HL-60 (cell line): Measurements from ENCODE around the gene CDC42EP4.

ENCODE experiments used
- DNase-seq, 2 experiments: peaks; one replicate each; pipeline ENCODE4 v3.0.0-alpha.2; 2010 to 2020; ENCODE audit warnings: low read depth in 1 of 2, low spot score in 1 of 2
- H3K27ac ChIP-seq: fragments of 250-450 bp; sonication (Bioruptor Pico); replicated peaks from 2 replicates; pipeline ENCODE4 v1.5.1; 2020; ENCODE audit warnings: mild to moderate bottlenecking, moderate library complexity
- H3K27me3 ChIP-seq: fragments of 250-450 bp; sonication (Bioruptor Pico); 2 replicates; pipeline ENCODE4 v1.5.1; 2021; ENCODE audit warnings: mild to moderate bottlenecking, moderate library complexity; ENCODE audit not compliant: insufficient read depth, poor library complexity, severe bottlenecking
- H3K4me3 ChIP-seq: replicated peaks from 2 replicates; pipeline ENCODE4 v1.5.1; 2011; ENCODE audit warnings: mild to moderate bottlenecking, control low read depth, low read length; ENCODE audit not compliant: insufficient read depth
- CTCF ChIP-seq: IDR thresholded peaks from one replicate; pipeline ENCODE4 v1.5.1; 2011; ENCODE audit warnings: low read length, control low read depth, inconsistent platforms; ENCODE audit not compliant: insufficient read depth
- GABPA ChIP-seq: IDR thresholded peaks from 2 replicates; pipeline ENCODE4 v1.6.1; 2012; ENCODE audit warnings: low read depth
- POLR2AphosphoS5 ChIP-seq: IDR thresholded peaks from 2 replicates; pipeline ENCODE4 v1.6.1; 2012; ENCODE audit warnings: low read depth
- REST ChIP-seq: IDR thresholded peaks from 2 replicates; pipeline ENCODE4 v1.6.1; 2012; ENCODE audit warnings: low read depth; ENCODE audit not compliant: insufficient replicate concordance
- SPI1 ChIP-seq: IDR thresholded peaks from 2 replicates; pipeline ENCODE4 v1.6.1; 2012; ENCODE audit warnings: low read depth, mild to moderate bottlenecking, borderline replicate concordance

Gene CDC42EP4

GRCh38 chr17:73305845-73306836 lies 5.7 kb downstream of the CDC42EP4 start:
- no peaks in the 10 kb centered on the region for H3K27me3 ChIP-seq
- no peak for TF ChIP-seq GABPA
- no peak for TF ChIP-seq SPI1
- TF ChIP-seq POLR2AphosphoS5 = no peak
- no peak for TF ChIP-seq CTCF
- no peak for TF ChIP-seq REST
- no peak overlapping the region for H3K27ac ChIP-seq
- H3K4me3 ChIP-seq = no peak overlapping the region
- no peak for DNase-seq

- H3K27me3 ChIP-seq = no peaks in the 10 kb centered on the region
- H3K27ac ChIP-seq = no peak overlapping the region
- no peak overlapping the region for H3K4me3 ChIP-seq
- no peak for DNase-seq
- no peak for TF ChIP-seq REST
- no peak for TF ChIP-seq POLR2AphosphoS5
- no peak for TF ChIP-seq GABPA
- TF ChIP-seq CTCF = no peak
- TF ChIP-seq SPI1 = no peak
Observed at GRCh38 chr17:73304971-73305812, 6.6 kb downstream of the CDC42EP4 start.

GRCh38 chr17:73304438-73304837 lies 7.4 kb downstream of the CDC42EP4 start:
- H3K27ac ChIP-seq = no peak overlapping the region
- H3K4me3 ChIP-seq = no peak overlapping the region
- DNase-seq = no peak
- no peaks in the 10 kb centered on the region for H3K27me3 ChIP-seq
- TF ChIP-seq REST = no peak
- no peak for TF ChIP-seq GABPA
- TF ChIP-seq CTCF = no peak
- no peak for TF ChIP-seq SPI1
- TF ChIP-seq POLR2AphosphoS5 = no peak
